ENCODE measurements around the gene AMOT. TPM values are rescaled to one million over a fixed set of nuclear protein-coding genes. Genes with fewer than 3 reads are reported as not detected.

Gene AMOT
- total and polyA plus RNA-seq, 10 of the 15 experiments (the other 5 are each of a cell fraction or from before 2014, with no cell fraction given) = 0.92 to 14.5 (median 2.9) TPM

DNA sequence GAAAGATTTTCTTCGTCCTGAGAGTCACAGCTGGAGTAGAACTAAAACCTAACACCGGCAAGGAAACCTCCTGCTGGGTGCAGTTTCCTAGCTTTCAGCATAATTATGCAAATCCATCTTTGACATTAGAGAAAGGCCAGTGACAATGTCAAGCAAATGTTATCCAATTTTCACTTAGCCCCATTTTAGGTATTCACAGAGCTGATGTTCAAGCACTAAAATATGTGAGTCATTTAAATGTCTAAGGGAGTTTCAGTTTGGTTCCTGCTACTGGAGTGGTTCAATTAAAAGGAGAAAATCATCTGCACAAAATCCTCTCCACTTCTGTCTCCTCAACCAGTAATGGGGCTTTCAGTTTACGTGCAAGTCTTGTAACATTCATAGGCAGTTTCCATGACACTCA, 37.1 kb upstream of the AMOT start (continued):
- no peak for TF ChIP-seq RAD21 (IDR thresholded peaks at IDR 0.05; ENCODE audit: insufficient read depth, low read depth, low read length)
- no peak for TF ChIP-seq EGR1 (IDR thresholded peaks at IDR 0.05; ENCODE audit: borderline replicate concordance in 1 of 2, low read depth in 2 of 2, low read length in 2 of 2)
- no peak for TF ChIP-seq IRF4 (IDR thresholded peaks at IDR 0.05; ENCODE audit: low read depth, low read length)
- no peak for TF ChIP-seq ZNF592 (IDR thresholded peaks at IDR 0.05)
- TF ChIP-seq RUNX3 (IDR thresholded peaks at IDR 0.05; ENCODE audit: low read length) = no peak
- no peak for TF ChIP-seq BCL3 (IDR thresholded peaks at IDR 0.05; ENCODE audit: borderline replicate concordance, insufficient read depth, low read depth, low read length, poor library complexity, severe bottlenecking)
- TF ChIP-seq, protein P1, sequence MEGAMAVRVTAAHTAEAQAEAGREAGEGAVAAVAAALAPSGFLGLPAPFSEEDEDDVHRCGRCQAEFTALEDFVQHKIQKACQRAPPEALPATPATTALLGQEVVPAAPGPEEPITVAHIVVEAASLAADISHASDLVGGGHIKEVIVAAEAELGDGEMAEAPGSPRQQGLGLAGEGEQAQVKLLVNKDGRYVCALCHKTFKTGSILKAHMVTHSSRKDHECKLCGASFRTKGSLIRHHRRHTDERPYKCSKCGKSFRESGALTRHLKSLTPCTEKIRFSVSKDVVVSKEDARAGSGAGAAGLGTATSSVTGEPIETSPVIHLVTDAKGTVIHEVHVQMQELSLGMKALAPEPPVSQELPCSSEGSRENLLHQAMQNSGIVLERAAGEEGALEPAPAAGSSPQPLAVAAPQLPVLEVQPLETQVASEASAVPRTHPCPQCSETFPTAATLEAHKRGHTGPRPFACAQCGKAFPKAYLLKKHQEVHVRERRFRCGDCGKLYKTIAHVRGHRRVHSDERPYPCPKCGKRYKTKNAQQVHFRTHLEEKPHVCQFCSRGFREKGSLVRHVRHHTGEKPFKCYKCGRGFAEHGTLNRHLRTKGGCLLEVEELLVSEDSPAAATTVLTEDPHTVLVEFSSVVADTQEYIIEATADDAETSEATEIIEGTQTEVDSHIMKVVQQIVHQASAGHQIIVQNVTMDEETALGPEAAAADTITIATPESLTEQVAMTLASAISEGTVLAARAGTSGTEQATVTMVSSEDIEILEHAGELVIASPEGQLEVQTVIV (IDR thresholded peaks at IDR 0.05; ENCODE audit: borderline replicate concordance, partially characterized antibody) = no peak
- no peak for TF ChIP-seq ZNF384 (IDR thresholded peaks at IDR 0.05; ENCODE audit: borderline replicate concordance, low read depth, low read length)
